HG03066 (cell line): ENCODE data around the gene EYA3.

Source experiments
- ATAC-seq: cut with Tn5 transposase; IDR thresholded peaks from one replicate; pipeline ENCODE4 v1.9.1; 2021; ENCODE audit warnings: low read depth; ENCODE audit not compliant: unreplicated experiment

EYA3 gene

DNA sequence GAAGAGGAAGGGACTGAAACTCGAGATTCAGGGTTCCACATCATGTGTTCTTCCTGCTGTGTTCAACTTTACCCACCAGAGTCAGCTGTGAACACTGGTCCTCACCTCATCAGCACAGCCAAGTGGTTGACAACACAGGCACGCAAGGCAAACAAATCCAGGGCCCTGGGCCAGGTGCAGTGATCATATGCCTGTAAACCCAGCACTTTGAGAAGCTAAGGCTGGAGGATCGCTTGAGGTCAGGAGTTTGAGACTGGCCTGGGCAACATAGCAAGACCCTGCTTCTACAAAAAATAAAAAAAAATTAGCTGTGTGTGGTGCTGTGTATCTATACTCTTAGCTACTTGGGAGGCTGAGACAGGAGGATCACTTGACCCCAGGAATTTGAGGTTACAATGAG, 137.0 kb downstream of the EYA3 start:
- ATAC-seq: no peak

DNA sequence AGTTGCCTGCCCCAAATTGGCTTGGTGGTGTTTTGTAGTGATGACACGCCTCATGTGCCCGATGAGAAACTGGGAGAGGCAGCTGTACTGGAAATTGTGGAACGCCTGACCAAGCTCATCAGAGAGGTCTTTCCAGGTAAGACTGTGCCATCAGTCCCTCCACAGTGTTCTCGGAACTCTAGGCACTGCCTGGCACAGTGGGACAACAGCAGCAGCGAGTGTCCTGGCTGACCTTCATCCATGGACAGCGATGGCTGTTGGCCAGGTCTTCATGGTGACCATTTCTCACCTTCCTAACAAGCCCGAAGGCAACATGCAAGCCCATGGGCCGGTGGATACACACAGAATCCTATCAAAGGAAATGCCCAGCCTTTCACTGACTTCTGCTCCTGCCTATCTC, 139.4 kb downstream of the EYA3 start:
- ATAC-seq: no peak

DNA sequence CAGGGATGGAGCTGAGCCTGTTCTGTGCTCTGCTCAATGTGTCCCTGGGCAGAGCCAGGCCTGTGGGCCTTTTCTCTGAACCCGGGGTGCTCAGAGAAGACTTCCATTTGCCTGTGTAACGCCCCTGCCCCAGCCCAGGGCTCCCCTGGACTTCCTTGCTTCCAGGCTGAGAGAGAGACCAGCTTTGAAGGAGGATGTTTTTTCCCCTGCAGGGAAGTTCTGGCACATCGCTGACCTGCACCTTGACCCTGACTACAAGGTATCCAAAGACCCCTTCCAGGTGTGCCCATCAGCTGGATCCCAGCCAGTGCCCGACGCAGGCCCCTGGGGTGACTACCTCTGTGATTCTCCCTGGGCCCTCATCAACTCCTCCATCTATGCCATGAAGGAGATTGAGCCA, 143.4 kb downstream of the EYA3 start:
- ATAC-seq: no peak

DNA sequence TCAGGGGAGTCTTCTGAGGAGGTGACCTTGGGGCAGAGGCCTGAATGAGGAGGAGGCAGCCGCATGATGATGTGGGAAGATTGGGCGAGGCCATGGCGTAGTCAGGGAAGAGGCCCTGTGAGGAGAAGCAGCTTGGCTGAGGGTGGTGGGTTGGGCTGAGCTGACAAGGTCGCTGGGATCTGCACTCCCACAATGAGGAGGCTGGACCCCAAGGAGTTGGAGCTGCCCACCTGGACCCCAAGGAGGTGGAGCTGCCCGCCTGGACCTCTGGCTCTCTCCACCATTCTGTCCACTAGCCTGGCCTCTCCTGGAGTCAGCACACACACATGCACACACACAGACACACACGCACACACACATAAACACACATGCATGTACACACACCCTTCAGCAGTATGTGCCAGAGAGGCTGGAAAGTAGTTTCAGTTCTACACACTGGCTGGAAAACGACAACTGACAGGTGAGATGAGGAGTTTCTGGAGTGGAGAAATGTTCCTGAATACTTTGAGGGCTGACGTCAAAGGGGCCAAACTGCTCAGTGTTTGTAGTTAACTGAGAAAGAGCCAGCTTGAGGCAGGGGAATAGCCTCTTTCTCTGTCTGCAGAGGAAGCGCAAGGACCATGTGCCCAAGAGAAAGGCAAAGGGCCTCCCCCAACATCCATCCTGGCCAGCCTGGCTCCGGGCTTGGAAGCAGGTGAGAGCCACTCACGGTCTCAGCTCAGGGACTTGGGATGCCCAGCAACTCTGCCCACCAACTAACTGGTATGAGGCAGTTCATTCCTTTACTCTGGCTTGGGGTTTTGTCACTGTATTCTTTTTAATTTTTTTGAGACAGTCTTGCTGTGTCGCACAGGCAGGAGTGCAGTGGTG, 146.5 kb downstream of the EYA3 start:
- no peak for ATAC-seq

DNA sequence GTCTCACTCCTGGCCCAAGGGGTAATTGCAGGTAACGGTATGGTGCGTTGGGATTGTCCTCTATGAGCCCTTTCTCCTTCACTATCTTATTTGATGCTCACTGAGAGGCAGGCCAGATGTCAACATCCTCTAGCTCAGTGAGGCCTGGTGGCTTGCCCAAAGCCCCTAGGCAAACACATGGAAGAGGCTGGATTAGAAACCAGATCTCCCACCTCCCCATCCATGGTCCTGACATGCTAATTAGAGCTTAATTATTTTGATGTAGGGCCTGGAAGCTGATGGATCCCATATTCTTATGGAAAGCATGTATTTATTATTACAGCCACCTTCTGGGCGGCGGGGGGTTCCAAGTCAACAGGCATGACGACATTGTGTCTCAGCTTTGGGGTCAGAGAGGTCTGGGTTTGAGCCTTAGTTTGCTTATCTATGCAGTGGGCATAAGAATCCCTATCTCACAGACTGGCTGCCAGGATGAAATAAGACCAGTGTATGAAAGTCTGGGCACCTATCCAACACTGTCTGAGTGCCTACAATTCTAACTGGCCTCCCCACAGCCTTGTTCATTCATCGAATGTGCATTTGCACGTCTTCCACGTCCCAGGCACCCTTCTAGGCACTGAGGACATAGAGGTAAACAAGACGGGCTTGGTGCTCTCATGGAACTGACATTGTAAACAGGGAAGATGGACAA, 147.4 kb downstream of the EYA3 start:
- no peak for ATAC-seq

DNA sequence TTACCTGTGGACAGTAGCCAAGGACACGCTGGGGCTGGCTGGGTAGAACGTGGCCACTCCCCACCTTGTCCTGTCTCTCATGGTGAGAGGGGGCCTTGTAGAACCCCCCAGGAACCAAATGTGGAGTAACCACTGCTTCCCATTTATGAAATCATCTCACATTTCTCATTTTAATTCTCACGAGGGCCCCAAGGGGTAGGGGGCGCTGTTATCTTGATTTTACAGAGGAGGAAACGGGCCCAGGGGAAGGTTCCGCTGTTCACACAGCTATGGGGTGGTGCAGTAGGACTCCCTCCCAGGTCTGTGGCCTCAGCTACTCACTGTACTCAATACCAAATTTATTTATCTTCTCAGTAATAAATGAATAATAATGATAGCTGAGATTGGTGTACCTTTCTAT, 148.1 kb downstream of the EYA3 start:
- ATAC-seq: no peak

DNA sequence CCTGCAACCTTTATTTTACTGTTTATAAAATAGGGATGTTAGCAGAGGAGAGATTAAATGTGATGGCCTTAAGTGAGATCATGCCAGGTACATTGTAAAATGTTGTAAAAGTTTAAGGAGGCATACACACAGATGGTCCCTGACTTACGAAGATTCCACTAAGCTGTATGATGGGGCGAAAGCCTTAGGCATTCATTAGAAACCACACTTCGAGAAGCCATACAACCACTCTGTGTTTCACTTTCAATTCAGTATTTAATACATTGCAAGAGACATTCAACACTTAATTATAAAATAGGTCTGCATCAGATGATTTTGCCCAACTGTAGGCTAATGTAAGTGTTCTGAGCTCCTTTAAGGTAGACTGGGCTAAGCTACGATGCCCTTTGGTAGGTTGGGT, 149.9 kb downstream of the EYA3 start:
- ATAC-seq: no peak

DNA sequence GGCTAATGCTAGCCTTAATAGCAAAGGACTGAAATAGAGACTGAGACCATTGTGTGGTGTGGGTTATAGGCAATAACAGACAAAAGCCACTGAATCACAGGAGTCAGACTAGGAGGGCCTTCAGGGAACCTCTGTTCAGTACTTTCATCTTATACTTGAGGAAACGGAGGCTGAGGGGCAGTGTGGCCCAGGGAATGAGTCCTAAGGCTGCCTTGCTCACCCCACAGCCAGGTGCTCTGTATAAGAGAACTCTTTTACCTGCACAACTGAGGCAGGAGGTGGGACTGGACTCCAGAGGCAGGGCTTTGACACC, 150.9 kb downstream of the EYA3 start:
- ATAC-seq: no peak

DNA sequence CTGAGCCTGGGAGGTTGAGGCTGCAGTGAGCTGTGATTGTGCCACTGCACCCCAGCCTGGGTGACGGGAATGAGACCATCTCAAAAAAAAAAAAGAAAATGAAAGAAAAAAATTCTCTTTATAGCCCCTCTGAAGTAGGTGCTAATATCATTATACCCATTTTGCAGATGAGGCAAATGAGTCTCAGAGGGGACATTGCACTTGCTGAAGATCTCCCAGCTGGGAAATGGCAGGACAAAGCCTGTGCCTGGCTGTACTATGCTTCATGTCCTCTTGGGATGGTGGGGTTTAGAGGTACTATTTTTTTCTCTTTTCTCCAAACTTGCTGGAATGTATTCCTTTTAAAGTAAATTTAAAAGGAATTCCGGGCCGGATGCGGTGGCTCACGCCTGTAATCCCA, 152.0 kb downstream of the EYA3 start:
- no peak for ATAC-seq

DNA sequence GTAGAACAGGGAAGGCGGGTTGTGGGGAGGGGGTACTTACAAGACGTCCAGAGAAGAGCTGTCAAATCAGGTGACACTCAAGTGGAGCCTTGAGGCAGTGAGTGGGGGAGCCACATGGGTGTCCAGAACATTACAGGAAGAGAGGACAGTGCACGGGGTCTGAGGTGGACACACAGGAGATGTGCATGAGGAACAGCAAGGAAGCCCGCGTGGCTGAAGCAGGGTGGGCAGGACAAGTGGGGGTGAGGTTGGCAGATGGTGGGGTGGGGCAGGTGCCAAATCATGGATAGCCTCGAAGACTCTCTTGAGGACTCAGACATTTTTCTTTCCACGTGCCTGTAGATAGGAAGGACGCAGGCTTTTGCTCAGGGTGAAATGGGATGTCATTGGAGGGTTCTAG, 152.7 kb downstream of the EYA3 start:
- no peak for ATAC-seq

DNA sequence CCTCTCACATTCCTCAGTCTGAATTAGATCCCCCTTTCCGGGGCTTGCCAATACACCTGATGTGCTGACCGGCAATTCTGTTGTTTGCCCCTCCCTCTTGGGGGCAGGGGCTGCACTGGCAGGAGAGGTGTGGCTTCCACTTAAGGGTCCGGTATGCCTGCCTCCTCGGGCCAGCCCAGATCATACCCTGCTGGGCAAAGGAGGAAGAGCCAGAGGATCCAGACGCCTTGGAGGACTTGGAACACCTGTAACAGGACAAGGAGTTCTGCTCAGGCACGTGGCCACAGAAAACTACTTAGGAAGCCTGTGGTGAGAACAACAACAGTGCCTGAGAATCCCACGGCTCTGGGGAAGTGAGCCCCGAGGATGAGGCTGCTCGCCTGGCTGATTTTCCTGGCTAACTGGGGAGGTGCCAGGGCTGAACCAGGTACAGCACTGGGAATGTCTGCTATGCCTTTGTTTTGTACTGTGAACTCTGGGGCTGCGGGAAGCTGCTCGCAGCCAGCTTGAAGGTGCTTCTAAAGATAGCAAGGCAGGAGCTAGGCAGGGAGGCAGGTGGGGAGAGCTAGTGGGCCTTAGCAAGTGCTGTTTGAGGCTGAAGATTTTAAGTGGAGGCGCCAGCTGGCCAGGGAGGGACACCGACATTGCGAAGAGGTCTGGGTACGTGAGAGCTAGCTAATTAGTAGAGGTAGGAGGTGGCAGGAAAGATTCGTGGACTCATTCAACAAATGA, 153.4 kb downstream of the EYA3 start, which contains the start of gene SMPDL3B:
Gene SMPDL3B (plus strand): TSS at position 183 of the 732 bp plus-strand sequence. CDS start 184 bp downstream, at position 367.
- ATAC-seq: no peak

DNA sequence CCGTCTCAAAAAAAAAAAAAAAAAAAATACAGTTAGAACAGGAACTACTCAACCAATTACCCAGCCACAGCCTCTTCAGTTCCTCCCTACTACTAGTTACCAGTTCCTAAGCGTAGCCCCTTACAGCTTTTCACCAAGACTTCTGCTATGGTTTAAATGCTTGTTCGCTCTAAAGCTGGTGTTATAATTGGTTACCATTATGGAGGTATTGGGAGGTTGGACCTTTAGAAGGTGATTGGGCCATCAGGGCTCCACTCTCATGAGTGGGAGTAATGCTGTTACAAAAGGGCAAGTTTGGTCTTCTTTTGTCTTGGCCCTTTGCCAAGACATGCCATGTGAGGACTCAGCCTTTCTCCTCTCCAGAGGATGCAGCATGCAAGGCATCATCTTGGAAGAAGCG, 156.7 kb downstream of the EYA3 start:
- ATAC-seq: no peak

DNA sequence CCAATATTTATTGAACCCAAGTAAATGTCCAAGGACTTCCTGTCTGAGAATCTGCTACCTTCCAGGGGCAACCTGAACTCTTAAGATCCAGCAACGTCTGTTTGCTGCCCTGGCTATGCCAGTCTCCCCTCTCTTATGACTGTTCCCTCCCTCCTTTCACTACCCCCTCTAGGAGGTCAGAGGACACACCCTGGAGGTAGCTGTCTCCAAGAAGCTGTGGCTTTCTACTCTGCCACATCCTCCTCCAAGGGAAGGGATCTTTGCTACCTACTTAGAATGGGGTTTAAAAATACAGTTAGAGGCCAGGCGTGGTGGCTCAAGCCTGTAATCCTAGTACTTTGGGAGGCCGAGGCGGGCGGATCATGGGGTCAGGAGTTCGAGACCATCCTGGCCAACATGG, 157.2 kb downstream of the EYA3 start:
- ATAC-seq: no peak

DNA sequence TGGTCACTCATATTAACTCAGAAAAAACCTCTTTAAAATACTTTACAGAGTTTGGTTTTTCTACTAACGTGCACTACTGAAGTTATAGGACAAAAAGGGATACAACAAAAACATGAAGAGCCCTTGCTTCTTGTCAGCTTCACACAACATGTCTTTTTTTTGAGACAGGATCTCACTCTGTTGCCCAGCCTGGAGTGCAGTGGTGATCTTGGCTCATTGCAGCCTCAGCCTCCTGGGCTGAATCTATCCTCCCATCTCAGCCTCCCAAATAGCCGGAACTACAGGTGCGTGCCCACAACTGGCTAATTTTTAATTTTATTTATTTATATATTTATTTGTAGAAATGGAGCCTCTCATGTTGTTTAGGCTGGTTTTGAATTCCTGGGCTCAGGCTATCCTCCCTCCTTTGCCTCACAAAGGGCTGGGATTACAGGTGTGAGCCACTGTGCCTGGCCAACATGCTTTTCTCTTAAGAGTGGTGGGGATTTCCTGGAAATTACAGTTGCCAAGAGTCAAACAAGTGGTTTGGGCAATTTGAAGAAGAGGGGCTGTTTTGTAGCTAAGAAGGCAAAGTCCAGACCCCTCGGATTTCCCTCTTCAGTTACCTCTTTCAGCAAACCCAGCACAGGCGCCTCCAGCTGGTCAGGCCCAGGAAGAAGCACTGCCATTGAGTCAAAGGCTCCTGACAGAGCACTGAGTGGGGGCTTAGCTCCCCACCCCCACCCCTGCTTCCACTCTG, 160.0 kb downstream of the EYA3 start:
- ATAC-seq: no peak

DNA sequence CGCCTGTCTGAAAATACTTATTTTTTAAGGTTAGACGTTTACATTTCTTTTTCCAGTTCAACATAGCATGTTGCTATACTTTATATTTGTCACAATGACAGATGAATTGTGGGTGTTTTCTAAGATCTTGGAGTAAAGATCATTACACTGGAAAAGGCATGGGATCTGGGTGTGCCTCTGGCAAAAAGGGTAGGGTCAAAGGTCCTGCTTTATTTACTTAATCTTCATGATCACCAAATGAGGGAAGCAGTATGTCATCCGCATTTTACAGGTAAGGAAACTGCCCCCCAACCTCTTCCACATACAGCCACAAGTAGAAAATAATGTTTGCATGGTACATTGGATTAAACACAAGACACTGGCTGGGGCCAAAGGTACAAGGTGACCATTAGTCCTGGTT, 166.1 kb downstream of the EYA3 start:
- no peak for ATAC-seq
